Embryonic facial prominence (tissue), 1 donor: ENCODE results near the gene CNTNAP2.

ENCODE experiments used
- DNase-seq: peaks from one replicate; pipeline ENCODE4 v3.0.0-alpha.2; 2016; ENCODE audit errors: extremely low spot score

Gene CNTNAP2

DNA sequence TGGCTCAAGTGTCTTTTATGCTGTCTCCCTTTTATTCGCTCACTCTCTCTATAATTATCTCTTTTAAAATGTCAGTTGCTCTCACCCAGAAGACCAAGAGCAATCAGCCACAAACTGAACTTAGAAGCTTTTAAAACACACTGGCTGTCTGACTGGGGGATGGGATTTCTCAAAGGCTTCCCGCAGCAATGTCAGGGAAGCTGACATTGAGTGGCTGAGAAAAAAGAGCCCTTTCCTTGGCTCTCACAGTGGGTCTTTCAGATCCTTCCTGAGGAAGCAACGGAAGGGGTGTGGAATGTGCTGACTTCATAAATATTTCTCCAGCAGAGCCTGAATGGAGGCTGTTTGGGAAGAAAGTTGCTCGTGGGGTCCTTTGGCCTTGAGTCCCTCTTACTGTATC, 2028.2 kb downstream of the CNTNAP2 start:
- DNase-seq = no peak

DNA sequence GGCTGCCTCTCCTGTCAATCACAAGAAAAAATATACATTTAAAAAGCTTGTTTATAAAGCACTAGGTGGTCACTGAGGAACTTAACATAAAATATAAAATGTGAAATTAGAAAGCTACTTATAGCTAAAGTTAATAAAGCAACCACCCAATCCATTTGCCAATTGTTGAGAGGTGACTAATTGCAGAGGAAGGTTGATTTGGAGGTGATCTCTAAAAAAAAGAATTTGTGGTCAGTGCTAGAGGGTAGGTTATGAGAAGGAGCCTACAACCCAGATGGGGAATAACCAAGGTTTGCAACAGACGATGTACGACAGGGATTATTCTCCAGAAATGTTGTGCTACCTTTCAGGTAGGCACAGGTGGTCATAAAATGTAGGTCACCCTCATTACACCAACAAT, 2029.7 kb downstream of the CNTNAP2 start:
- DNase-seq = no peak

DNA sequence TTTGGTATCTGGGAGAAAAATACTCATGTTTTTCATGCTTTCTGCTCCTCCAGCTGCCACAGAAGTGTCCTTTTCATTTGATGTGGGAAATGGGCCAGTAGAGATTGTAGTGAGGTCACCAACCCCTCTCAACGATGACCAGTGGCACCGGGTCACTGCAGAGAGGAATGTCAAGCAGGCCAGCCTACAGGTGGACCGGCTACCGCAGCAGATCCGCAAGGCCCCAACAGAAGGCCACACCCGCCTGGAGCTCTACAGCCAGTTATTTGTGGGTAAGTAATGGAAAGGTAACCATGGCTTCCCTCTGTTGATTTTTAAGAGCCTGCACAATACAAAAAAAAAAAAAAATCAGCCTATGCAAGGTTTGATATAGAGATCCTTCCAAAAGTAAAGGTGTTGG, 2030.8 kb downstream of the CNTNAP2 start:
- DNase-seq = no peak

DNA sequence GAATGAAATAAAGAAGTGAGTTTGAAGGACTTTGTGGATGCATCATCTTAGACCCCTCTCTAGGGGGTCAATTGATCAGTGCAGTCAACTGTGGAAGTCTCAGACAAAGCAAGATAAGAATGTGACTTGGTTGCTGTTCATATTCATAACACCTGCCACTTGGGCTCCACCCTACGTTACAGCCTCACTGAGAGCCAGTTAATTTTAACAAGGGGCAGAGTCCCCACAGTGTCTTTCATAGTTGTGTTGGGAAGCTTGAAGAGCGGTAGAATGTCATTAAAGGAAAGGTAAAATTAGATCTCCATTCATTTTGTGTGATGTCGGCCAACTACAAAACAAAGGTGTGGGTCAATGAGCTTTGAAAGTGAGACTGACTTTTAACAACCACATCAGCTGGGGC, 2031.9 kb downstream of the CNTNAP2 start:
- no peak for DNase-seq

DNA sequence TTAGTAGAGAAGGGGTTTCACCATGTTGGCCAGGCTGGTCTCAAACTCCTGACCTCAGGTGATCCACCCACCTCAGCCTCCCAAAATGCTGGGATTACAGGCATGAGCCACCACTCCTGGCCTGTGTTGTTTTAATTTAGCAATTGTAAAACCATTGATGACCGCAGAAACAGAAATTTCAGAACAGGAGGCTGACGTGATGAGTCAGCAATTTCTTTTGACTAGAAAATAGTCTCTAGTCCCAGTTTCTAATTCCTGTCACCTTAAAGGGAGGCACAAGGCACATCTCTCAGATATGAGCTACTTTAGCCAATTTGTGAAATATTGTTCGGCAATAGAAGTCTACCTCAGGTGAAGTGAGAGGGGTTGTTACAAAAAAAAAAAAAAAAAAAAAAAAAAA, 2033.1 kb downstream of the CNTNAP2 start:
- no peak for DNase-seq

DNA sequence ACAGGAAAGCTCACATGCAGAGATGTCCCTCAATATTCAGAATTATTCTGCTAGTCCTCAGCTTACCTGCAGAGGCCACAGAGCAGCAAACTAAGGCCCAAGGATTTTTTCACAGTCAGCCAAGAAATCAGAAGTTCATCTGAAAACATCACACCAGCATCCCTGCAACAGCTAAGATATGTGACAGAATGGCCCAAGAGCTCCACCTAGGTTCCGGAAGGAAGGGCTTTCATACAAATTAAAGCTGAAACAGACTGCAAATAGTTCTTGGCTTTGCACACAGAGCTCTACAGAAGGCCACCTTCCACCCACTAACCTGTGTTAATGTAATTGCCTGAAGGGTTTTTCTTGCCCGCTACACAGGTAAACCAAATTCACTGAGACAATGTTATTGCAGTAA, 2035.2 kb downstream of the CNTNAP2 start:
- DNase-seq = no peak

DNA sequence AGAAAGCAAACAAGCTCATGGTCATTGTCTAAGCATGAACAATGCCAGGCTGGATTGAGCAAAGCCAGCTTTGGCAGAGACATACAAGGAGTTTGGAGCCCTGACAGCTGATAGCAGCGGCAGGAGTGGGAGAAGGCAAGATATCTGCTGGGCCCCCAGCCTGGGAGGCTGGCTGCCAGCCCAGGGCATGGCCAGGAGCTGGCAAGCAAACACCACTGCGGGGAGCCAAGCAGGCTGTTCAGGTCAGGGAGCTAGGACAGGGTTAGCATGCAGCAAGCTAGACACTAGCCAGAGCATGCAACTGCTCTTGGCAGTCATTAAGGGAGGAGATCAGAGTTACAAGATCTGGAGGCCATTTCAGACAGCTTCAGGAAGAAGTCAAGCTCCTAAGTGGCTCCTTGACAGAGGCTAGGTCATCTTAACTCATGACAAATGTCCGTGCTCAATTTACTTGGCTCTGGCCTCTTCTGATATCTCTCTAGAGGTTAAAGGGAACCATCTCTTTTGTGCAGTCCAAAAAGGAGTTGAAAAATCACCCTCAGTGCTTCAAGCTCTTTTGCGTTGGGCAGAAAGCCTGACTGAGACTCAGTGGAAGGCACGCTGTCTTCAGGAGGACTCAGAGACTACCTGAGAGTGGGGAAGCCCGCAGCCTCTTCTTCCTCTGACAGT, 2037.1 kb downstream of the CNTNAP2 start:
- no peak for DNase-seq

DNA sequence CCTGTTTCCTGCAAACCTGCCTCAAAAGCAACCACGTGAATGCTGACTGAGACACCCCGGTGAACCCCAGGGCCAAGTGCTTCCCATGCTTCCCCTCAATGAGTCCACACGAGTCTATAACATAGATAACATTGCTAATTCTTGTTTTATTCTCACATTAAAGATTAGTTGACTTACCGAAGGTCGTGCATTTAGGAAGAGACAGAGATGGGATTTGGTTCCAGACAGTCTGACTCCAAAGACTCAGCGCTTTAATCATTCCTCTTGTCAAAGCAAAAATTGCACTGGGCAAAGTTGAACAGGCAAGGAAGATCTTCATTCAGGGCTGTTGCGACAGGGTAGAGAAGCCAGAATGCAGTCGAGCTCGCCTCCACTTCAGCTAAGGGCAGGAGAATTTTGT, 2038.4 kb downstream of the CNTNAP2 start:
- no peak for DNase-seq

DNA sequence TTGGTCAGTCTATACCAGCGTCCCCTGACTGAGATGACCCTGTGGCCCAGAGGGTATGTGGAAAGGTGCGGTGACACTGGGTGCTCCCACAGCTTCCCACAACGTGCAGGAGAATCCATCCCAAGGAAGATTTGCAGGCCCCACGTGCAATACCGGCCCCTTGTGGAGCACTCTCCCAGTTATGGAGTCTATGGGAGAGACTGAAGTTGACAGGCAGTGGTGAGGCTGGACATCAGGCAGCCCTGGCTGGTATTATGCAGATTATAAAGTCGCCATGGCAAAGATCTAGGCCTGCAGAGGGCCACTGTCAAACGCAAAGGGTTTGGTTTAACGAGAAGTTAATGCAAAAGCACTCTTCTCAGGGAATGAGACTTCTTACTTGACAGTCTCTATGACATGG, 2039.2 kb downstream of the CNTNAP2 start:
- DNase-seq = no peak

DNA sequence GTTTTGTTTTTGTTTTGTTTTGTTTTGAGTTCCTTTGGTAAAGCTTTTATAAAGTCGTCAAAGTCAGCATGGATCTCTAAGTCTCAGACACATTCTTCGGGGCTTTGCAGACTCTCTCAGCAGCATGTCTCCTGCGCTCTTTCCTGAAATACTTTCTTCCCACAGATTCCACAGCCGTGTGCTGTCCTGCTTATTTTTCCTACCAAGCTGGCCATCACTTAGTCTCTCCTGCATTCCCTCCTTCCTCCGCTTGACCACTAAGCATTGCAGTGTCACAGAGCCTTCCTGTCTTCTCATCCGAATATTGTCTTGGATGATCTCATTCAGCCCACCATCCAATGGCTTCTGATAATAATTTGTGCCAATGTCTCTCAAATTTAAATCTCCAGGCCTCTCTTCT, 2039.6 kb downstream of the CNTNAP2 start:
- no peak for DNase-seq

DNA sequence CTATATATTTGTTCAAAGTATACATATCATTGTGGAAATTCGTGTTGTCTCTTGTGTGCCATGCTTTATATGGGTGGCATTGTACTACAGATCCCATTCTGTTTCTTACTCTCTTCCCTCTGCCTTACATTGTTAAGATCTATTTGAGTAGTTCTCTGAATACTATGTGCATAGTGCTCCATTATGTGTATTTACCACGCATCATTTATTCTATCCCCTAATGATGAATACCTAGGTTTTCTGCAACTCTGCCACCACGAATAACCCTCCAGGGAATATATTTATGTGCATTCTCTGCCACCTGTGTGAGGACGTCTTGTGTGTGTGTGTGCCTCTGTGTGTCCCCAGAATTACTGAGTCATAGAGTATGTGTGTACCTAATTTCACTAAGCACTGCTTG, 2042.7 kb downstream of the CNTNAP2 start:
- no peak for DNase-seq

DNA sequence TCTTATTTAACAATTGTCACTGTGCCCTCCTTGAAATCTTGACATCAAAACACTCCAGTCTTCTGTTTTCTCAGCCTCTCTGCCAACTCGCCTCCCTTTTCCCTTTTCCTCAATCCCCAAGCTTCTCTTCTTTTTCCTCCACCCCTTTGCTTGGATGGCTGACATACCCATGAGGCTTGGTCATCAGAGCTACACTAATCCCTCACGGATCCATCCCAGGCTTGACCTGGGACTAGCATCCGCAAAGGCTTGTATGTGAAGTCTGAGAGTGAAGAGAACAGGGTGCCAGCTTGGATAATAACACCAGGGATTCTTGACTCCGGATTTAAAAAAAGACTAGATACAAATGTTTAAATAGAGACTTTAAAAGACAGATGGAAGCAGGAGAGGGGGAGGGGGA, 2045.2 kb downstream of the CNTNAP2 start:
- no peak for DNase-seq

DNA sequence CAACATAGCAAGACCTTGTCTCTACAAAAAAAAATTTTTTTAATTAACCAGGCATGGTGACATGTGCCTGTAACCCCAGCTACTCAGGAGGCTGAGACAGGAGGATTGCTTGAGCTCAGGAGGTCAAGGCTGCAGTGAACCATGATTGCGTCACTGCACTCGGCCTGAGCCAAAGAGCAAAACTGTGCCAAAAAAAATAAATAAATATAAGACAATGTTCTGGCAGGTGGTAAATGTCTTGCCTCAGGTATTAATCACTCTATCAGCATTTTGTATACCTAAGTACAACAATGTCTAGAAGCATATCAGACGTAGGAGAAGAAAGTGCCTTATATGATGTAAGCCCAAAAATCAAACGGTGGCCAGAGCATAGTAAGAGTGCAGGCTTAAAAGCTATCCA, 2046.2 kb downstream of the CNTNAP2 start:
- DNase-seq = no peak

DNA sequence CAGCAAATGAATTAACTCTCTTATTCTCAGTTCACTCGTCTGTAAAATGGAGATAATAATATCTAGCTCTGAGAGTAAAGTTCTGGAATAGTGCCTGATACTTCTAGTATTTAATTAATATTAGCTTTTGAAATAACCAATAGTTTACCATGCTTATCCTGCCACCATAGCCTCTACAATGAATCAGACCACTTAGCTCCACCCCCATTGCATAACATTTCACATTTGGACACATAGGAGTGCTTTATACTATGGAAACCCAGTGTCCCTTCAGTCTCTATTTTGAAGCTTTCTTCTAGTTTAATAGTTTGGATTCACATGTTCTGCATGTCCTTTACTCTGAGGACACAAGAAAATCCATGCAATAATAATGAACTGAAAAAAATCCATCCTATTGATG, 2046.6 kb downstream of the CNTNAP2 start:
- DNase-seq = no peak

DNA sequence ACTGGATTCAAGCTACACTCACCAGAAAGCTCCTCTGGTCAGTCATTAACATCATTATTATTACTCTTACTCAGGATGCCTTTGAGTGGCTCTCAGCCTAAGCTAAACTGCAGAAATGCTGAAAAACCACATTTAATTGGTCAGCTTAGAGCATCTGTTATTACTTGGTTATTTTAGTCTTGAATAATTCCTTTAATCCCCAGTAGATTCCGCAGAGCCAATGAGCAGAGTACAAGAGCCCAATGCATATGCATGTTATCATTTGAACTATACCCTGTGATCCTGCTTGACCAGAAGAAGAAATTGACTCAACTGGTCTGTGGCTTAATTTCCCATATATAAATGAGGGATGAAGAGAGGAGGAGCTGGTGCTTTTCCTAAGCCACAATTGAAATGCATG, 2056.3 kb downstream of the CNTNAP2 start:
- DNase-seq = no peak

DNA sequence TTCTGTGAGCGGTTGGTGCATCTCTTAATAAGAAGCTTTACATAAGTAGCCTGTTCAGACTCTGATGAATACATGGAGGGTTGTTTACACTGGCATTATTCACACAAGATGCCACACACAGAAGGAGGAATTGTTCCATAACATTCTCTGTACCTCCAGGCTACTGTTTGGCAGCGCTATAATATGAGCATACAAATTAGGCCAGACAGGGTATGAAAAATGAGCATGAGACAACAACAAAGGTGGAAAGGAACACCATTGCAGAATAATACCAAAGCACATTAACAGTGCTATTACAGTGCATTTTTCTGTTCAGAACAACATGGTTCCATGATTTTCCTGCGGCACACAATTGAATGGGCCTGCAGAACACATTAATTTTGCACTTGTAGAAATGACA, 2056.8 kb downstream of the CNTNAP2 start:
- DNase-seq = no peak

DNA sequence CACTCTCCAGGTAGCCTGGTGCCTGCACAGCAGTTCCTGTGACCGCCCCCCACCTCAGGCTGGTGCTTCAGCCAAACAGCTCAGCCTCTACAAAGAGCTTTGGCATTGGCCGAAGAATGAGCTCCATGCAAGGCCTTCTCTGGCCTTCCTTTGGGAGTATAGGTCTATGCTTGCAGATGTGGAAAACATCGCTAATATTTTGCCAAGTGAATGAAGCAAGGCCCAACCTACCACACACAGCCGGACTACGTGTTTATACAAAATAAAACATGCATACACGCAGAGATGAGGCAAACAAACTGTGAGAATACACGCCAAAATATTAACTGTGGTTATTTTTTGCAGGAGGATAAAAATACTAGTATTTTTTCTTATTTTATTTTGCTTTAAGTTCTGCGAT, 2057.8 kb downstream of the CNTNAP2 start:
- no peak for DNase-seq

DNA sequence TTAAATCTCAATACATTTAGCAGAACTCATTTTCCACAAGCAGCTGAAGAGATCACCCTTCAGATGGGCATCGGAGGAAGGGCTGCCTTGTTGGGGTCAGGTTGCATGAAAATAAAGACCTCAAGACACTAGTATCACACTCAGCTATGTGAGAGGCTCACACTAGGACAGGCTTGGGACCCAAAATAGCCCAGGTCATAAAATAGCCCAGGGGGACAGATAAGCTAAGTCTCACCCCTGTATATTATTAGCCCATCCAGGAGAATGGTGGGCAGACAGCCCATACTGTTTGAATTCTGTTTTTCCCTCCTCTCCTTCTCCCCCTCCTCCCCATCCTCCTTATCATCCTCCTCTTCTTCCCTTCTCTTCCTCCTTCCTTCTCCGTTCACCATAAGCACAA, 2058.9 kb downstream of the CNTNAP2 start:
- DNase-seq = no peak

DNA sequence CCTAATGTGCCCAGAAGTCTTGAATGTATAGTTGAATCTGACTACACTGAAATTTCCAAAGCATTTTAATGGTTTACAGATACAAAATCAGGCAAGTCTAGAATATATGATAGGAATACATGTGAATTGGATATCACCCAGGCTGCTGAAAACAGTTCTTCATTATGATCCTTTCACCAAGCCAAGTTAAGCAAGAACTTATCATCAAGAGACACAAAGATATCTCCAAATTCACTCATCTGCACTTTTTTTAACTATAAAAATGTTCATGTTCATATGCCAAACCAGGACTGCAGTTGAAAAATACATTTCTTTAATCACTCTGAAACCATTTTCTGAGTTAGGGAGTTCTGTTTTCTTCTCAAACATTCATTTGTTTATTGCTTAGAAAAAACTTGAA, 2061.4 kb downstream of the CNTNAP2 start:
- DNase-seq = no peak

DNA sequence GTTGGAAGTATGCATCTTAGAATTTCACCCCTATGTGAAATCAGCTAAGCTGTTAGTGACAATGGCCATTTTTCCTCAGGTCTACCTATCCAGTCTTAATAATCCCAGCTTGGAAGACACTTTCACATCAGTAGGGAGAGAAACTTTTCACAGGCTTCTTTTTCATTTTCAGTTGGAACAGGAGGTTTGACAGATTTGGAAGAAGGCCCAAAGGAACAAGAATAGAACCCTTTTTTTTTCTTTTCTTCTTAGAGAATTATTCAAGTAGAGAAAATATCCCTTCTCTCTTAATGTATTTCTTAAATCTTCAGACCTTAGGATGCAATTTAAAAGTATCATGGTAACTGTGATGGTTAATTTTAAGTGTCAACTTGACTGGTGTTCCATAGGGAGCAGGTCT, 2063.5 kb downstream of the CNTNAP2 start:
- DNase-seq = no peak

DNA sequence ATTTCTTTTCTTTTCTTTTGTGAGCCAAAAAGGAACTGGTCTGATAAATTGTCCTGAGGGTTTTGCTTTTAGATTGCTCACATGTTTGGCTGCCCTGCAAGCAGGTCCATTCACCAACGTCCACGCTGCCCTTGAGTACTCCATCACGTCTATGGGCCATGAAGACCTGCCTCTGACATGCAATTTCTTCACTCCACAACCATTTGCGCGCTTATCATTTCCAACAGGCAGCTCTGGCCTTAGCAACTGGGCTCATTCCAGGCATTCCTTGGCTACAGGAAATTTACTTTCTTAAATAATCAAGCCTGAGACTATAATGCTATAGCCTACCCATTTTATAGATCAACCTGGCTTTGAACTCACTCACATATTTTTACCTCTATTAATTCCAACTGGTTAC, 2065.7 kb downstream of the CNTNAP2 start:
- no peak for DNase-seq

DNA sequence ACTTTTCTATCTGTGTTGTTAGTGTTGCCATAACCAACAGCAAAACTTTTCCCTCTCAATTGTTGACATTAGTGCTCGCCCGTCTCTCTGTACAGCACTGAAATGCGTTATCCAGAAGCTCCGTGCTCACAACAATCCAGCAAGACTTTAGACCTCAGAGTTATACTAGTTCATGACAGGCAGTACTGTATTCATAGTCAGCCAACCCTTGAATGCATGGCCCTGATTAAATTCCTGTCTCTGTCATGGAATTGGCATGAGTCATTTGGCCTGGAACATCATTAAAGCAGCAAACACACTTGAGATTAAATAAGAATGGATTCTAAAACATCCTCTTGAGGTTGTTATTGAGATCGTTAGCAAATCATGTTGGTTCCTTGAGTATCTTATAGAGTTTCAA, 2068.4 kb downstream of the CNTNAP2 start:
- no peak for DNase-seq

DNA sequence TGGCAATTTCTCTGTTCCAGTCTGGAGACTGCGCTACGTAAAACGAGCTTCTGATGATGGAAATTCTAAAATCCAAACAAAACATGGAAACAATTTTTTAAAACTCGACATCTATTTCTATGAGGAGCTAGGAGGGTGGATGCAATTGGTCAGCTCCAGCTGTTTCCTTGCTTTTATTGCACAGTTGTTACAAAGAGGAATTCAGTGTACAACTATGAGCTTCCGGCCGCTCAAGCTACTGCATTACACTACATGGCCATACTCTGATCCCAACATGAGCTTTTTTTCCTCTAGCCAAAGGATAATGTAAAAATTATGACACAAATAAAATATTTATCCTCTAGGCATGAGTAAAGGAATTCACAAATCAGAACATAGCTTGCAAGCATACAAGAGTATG, 2070.9 kb downstream of the CNTNAP2 start:
- no peak for DNase-seq

DNA sequence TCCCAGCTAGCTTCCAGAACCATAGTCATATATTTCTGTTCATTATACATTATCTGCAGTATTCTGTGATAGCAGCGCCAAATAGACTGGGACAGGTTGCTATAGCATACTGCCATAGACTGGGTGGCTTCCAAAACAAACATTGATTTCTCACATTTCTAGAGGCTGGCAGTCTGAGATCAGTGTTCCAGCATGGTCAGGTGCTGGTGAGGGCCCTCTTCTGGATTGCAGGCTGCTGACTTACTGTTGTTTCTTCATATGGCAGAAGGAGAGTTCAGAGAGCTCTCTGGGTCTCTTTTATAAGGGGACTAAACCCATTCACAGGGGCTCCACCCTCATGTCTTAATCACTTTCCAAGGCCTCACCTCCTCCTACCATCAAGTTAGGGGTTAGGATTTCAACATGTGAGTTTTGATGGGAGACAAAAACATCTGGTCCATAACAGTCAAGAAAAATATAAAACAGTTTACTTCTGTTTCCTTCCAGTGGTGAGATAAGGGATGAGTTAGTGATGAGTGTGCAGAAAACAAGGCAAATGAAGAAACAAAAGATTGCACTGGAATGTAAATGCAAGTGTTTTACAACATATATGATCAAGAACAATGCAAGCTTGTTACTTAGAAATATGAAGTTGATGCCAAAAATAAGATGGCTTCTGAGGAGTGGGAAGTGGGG, 2074.9 kb downstream of the CNTNAP2 start:
- no peak for DNase-seq
